ENCODE data around the gene DNAJB8. TPM values are rescaled to one million over a fixed set of nuclear protein-coding genes. Genes with fewer than 3 reads are reported as not detected.

The DNAJB8 gene
- total RNA-seq, 1 experiment from 2014 or later = not detected

DNA sequence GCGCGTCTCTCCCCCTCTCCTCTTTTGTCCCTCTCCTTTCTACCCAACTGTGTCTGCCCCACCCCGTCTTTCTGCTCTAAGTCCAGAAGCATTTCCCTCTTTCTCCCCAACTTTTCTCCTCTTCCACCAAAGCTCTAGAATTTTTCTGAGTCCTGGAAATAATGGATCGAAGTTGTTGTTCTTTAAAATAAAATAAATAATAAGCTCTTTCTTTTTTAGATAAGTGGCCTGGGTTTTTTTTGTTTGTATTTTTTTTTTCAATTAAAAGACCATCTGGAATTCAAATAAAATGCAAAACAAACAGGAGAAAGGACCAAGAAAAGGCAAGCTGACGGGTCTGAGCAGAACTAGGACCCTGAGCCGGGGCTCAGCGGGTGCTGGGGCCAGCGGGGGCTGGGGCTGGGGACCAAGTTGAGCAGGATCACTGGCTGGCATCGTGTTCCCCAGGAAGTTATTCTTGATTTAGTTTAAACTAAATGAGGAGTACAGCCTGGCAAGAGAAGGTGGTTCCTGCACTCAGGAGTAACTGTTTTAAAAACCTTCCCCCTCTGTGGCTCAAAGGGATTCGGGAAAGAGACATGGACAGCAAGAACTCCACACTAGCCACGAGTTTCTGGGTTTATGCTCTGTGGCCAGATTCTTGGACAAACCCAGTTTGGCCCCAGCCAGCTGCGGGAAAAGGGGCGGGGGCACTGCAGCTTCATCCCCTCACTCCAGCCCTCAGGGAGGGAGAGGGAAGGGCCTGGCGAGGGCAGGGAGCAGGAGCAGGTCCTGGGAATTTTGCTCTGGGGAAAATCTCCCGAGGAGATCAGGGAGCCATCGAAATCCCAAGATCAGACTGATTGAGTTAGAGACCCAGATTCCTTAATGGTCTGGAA is 18.0 kb upstream of the DNAJB8 start:
- H3K4me3 Mint-ChIP-seq (ENCODE audit: unreplicated experiment) = peak overlapping the region; percentile 45
- H3K36me3 ChIP-seq (ENCODE audit: control insufficient read depth, insufficient read depth, low read length) = no peaks in the 10 kb centered on the region
- H3K27me3 Mint-ChIP-seq (ENCODE audit: insufficient read depth, unreplicated experiment) = no peaks in the 10 kb centered on the region
- ChIA-PET CTCF (no interaction called here), POLR2A (no interaction called here)
- BruUV-seq (replicated peaks) = no TSS peak
- H3K4me1 Mint-ChIP-seq (ENCODE audit: low read depth, unreplicated experiment) = no peaks in the 10 kb centered on the region
- no peaks in the 10 kb centered on the region for H3K9me3 Mint-ChIP-seq (ENCODE audit: unreplicated experiment)
- H3K4me1 ChIP-seq = 0 out of 2 replicates have a peak, but pooled peaks cover 4% of the 10 kb centered on the region
- no peak for DNase-seq
- peaks cover 9% of the 10 kb centered on the region for H3K36me3 Mint-ChIP-seq (ENCODE audit: insufficient read depth, unreplicated experiment)
- H3K27me3 ChIP-seq (replicated peaks; ENCODE audit: control insufficient read depth, insufficient read depth, low read length) = no peaks in the 10 kb centered on the region
- H3K27ac Mint-ChIP-seq (ENCODE audit: unreplicated experiment) = no peak overlapping the region
- intact Hi-C loops (cut with micrococcal nuclease; ENCODE audit: unreplicated experiment) = no loop called here
- H3K4me3 ChIP-seq (ENCODE audit: low read depth, low read length) = no peak overlapping the region
- TF ChIP-seq, protein P1, sequence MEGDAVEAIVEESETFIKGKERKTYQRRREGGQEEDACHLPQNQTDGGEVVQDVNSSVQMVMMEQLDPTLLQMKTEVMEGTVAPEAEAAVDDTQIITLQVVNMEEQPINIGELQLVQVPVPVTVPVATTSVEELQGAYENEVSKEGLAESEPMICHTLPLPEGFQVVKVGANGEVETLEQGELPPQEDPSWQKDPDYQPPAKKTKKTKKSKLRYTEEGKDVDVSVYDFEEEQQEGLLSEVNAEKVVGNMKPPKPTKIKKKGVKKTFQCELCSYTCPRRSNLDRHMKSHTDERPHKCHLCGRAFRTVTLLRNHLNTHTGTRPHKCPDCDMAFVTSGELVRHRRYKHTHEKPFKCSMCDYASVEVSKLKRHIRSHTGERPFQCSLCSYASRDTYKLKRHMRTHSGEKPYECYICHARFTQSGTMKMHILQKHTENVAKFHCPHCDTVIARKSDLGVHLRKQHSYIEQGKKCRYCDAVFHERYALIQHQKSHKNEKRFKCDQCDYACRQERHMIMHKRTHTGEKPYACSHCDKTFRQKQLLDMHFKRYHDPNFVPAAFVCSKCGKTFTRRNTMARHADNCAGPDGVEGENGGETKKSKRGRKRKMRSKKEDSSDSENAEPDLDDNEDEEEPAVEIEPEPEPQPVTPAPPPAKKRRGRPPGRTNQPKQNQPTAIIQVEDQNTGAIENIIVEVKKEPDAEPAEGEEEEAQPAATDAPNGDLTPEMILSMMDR (IDR thresholded peaks at IDR 0.05; ENCODE audit: insufficient read depth in 1 of 2, low read depth in 1 of 2, low read length in 1 of 2, severe bottlenecking in 1 of 2, unreplicated experiment in 1 of 2) = no peak
- H3K9me3 ChIP-seq = no peaks in the 10 kb centered on the region

DNA sequence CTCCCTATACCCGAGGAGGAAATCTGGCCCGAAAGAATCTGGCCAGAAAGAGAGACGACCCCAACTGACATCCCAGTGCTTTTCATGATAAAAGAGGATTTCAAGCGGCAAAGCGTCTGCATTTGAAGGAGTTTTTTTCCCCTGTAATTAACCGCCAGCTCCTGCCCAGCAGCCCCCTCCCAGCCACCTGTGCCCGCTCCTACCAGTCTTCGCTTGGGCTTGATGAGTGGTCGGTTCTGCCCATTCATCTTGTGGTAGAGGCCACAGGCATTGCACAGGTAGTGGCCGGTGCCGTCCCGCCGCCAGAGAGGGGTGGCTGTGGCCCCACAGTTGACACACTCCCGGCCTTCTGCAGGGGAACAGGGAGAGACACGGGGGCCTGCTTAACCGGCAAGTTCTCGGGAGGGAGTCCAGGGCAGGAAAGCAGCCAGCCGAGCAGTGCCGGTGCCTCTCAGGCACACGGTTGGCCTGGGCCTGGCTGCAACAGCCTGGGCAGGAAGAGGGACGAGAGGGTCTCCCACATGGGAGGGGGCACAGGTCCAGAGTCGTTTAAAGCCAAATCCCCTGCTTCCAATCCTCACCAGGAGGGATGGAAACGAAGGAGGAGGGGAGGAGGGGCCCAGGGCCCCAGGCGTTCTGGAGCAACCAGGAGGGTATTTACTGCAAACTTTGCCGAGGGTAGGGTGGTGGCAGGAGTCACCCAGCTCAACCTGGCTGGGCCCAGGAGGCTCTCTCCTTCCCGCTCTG is 17.1 kb upstream of the DNAJB8 start:
- H3K9me3 ChIP-seq = no peaks in the 10 kb centered on the region
- no peaks in the 10 kb centered on the region for H3K27me3 ChIP-seq (replicated peaks; ENCODE audit: control insufficient read depth, insufficient read depth, low read length)
- TF ChIP-seq, protein P1 (IDR thresholded peaks at IDR 0.05; ENCODE audit: insufficient read depth in 1 of 2, low read depth in 1 of 2, low read length in 1 of 2, severe bottlenecking in 1 of 2, unreplicated experiment in 1 of 2) = no peak
- Mint-ChIP-seq H3K9me3 (ENCODE audit: unreplicated experiment) (no peaks in the 10 kb centered on the region), H3K36me3 (ENCODE audit: insufficient read depth, unreplicated experiment) (peaks cover 8% of the 10 kb centered on the region), H3K27ac (ENCODE audit: unreplicated experiment) (peak overlapping the region; percentile 71), H3K4me1 (ENCODE audit: low read depth, unreplicated experiment) (no peaks in the 10 kb centered on the region), H3K4me3 (ENCODE audit: unreplicated experiment) (no peak overlapping the region), H3K27me3 (ENCODE audit: insufficient read depth, unreplicated experiment) (no peaks in the 10 kb centered on the region)
- POLR2A ChIA-PET = no interaction called here
- H3K4me3 ChIP-seq (ENCODE audit: low read depth, low read length) = no peak overlapping the region
- CTCF ChIA-PET = no interaction called here
- intact Hi-C loops (cut with micrococcal nuclease; ENCODE audit: unreplicated experiment) = no loop called here
- H3K36me3 ChIP-seq (ENCODE audit: control insufficient read depth, insufficient read depth, low read length) = no peaks in the 10 kb centered on the region
- no TSS peak for BruUV-seq (replicated peaks)
- H3K4me1 ChIP-seq = 0 out of 2 replicates have a peak, but pooled peaks cover 4% of the 10 kb centered on the region
- no peak for DNase-seq

Data from Caco-2 (cell line).